Activated T-helper 17 cell treated with anti-CD3 and anti-CD28 coated beads, Interleukin-2, amount 50 U/mL, for 72 hours (primary cell): Measurements from ENCODE around the gene RAB3B. TPM values are rescaled to one million over a fixed set of nuclear protein-coding genes. Genes with fewer than 3 reads are reported as not detected.
"Not testable (repeated sequence)": the region's sequence is repeated elsewhere in the genome, so short reads cannot be mapped to it uniquely, and the experiment has no call there.

Experiments
- ATAC-seq: fragments of 150-1000 bp; cut with Tn5 transposase; replicated peaks from 2 replicates; pipeline ENCODE4 v1.10.0; 2021; ENCODE audit warnings: mild to moderate bottlenecking, moderate library complexity
- H3K27ac Mint-ChIP-seq: one replicate; pipeline ENCODE4 v1.8.0; 2022; ENCODE audit warnings: mixed read lengths
- H3K27me3 Mint-ChIP-seq: one replicate; pipeline ENCODE4 v1.8.0; 2022; ENCODE audit warnings: mixed read lengths
- H3K36me3 Mint-ChIP-seq: one replicate; pipeline ENCODE4 v1.8.0; 2022; ENCODE audit warnings: low read depth, mild to moderate bottlenecking, mixed read lengths
- H3K4me1 Mint-ChIP-seq: one replicate; pipeline ENCODE4 v1.8.0; 2022; ENCODE audit warnings: mixed read lengths
- H3K4me3 Mint-ChIP-seq: one replicate; pipeline ENCODE4 v1.8.0; 2022; ENCODE audit warnings: mild to moderate bottlenecking, mixed read lengths
- H3K9me3 Mint-ChIP-seq: one replicate; pipeline ENCODE4 v1.8.0; 2022; ENCODE audit warnings: mixed read lengths
- total RNA-seq, 2 donors: library from RNA; stranded (reverse); gene quantifications; one replicate each; pipeline ENCODE4 v1.2.3, GENCODE V29; 2022

The RAB3B gene
- total RNA-seq, 2 donors from 2014 or later: 0.26 TPM

DNA sequence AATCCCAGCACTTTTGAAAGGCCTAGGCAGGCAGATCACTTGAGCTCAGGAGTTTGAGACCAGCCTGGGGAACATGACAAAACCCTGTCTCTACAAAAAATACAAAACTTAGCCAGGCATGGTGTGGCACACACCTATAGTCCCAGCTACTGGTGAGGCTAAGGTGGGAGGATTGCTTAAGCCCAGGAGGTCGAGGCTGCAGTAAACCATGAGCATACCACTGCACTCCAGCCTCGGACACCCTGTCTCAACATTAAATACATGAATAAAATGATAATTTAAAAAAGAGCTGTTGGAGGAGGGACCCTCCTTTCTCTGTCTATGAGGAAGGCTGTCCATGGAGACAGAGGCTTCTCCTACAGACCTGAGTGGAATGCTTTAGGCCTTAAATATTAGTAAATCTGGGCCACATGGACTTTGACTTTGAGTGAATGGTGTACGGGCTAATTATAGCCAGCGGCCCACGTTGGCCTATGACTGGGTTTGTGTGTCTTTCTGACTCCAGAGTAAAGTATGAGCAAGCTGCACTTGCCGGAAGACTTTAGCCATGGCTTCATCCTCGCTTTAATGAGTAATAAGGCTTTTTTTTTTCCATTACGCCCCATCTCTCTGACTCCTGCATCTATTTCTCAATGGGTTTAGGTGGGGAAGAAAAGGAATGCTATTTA, 21.3 kb downstream of the RAB3B start:
- Mint-ChIP-seq H3K27ac (no peak overlapping the region), H3K4me3 (no peak overlapping the region), H3K36me3 (no peaks in the 10 kb centered on the region), H3K27me3 (peaks cover 8% of the 10 kb centered on the region), H3K4me1 (no peaks in the 10 kb centered on the region), H3K9me3 (no peaks in the 10 kb centered on the region)
- no peak for ATAC-seq

DNA sequence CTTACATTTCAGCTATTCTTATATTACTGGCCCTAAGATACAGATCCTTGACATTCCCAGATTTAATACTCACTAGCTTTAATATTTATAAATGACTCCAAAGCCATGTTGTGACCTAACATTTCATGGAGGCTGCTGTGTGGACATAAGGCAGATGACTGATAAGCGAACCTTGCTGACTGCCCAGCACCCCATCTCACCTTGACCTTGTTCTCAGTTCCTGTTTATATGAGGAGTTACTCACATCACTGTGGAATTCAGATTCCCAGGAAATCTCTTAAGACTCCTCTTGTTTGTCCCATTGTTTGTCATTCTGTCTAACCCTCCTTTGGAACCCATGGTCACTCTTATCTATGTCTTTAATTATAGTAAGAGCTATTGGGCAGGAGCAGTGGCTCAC, 21.9 kb downstream of the RAB3B start:
- no peaks in the 10 kb centered on the region for H3K4me1 Mint-ChIP-seq
- H3K27me3 Mint-ChIP-seq: peaks cover 8% of the 10 kb centered on the region
- no peaks in the 10 kb centered on the region for H3K36me3 Mint-ChIP-seq
- H3K4me3 Mint-ChIP-seq: no peak overlapping the region
- H3K9me3 Mint-ChIP-seq: no peaks in the 10 kb centered on the region
- H3K27ac Mint-ChIP-seq: no peak overlapping the region
- no peak for ATAC-seq

DNA sequence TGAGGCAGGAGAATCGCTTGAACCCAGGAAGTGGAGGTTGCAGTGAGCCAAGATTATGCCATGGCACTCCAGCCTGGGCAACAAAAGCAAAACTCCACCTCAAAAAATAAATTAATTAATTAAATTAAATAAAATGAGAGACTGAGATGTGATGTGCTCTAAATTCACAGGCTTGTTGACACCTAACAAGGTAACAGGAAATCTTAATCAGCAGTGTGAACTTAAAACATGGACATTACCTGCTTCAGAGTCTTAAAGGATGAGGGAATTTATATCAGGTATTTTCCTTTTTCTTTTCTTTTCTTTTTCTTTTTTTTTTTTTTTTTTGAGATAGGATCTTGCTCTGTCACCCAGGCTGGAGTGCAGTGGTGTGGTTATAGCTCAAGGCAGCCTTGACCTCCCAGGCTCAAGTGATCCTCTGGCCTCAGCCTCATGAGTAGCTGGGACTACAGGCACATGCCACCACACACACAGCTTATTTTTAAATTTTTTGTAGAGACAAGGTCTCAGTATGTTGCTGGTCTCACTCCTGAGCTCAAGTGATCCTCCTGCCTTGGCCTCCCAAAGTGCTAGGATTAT, 23.2 kb downstream of the RAB3B start:
- not testable (repeated sequence) for H3K36me3 Mint-ChIP-seq, H3K9me3 Mint-ChIP-seq, H3K4me1 Mint-ChIP-seq, H3K4me3 Mint-ChIP-seq, ATAC-seq, H3K27ac Mint-ChIP-seq, H3K27me3 Mint-ChIP-seq

DNA sequence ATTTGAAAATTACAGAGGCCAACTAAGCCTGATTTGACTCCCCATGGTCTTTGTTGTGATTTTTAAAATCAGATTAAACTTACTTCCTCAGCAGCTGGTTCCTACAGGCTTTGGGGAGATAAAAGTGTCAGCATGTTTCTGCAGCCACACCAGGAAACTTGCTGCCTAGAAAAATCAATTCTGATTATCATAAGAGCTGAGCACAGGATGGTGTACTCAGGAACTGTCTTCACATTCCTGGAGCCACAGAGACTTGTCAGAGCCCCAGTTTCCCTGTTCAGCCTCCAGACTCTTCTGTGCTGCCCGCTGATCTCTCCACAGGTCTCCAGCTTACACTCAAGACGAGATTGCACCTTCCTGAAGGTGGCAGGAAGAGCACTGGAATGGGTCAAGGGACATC, 23.9 kb downstream of the RAB3B start:
- Mint-ChIP-seq H3K4me3 (no peak overlapping the region), H3K9me3 (no peaks in the 10 kb centered on the region), H3K4me1 (no peaks in the 10 kb centered on the region), H3K27ac (no peak overlapping the region), H3K36me3 (no peaks in the 10 kb centered on the region), H3K27me3 (peaks cover 8% of the 10 kb centered on the region)
- no peak for ATAC-seq

DNA sequence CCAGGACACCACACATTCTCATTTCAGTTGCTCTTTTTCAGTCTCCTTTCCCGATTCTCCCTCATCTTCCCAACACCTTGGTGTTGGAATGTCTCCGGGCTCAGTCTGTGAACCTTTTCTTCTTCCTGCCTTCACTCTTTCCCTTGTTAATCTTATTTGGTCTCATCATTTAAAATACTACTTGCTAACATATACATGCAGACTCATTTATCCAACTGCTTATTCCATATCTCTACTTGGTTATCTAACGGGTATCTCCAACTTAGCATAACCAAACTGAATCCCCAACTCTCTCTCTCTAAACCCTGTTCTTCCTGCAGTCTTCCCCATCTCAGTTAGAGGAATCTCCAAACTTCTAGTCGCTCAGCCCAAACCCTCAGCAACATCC, 26.2 kb downstream of the RAB3B start:
- H3K27me3 Mint-ChIP-seq: peaks cover 12% of the 10 kb centered on the region
- no peaks in the 10 kb centered on the region for H3K4me1 Mint-ChIP-seq
- no peak for ATAC-seq
- no peaks in the 10 kb centered on the region for H3K36me3 Mint-ChIP-seq
- H3K27ac Mint-ChIP-seq: no peak overlapping the region
- no peak overlapping the region for H3K4me3 Mint-ChIP-seq
- no peaks in the 10 kb centered on the region for H3K9me3 Mint-ChIP-seq

DNA sequence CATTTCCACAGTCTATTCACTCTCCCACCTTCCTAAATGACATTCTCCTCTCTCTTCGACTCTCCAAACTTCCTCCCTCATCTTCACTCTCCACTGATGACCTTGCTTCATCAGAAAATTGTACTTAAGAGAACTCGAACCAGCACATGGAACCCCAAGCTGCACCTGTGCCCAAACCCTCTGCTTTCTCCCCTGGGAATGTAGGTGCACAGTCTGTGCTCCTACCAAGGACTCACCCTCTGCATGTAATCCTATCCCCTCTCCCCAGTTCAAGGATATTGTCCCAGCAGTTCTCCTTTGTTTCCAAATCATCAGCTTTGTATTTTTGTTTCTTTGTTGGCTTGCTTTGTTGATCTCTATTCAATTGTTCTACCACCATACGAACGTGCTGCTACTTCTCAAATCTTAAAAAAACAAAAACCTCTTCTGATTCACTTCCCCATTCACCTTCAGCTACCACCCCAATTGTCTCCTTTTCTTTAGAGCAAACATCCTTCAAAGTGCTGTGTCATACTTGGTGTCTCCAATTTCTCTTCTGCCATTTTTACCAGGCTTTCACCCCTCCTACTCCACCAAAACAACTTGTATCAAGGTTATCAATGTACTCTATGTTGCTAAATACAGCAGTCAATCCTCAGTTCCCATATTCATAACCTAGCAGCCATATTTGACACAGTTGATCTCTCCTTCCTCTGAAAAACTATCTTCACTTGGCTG, 26.8 kb downstream of the RAB3B start:
- no peaks in the 10 kb centered on the region for H3K4me1 Mint-ChIP-seq
- H3K36me3 Mint-ChIP-seq: no peaks in the 10 kb centered on the region
- no peaks in the 10 kb centered on the region for H3K9me3 Mint-ChIP-seq
- peaks cover 11% of the 10 kb centered on the region for H3K27me3 Mint-ChIP-seq
- ATAC-seq: no peak
- H3K27ac Mint-ChIP-seq: no peak overlapping the region
- H3K4me3 Mint-ChIP-seq: no peak overlapping the region

DNA sequence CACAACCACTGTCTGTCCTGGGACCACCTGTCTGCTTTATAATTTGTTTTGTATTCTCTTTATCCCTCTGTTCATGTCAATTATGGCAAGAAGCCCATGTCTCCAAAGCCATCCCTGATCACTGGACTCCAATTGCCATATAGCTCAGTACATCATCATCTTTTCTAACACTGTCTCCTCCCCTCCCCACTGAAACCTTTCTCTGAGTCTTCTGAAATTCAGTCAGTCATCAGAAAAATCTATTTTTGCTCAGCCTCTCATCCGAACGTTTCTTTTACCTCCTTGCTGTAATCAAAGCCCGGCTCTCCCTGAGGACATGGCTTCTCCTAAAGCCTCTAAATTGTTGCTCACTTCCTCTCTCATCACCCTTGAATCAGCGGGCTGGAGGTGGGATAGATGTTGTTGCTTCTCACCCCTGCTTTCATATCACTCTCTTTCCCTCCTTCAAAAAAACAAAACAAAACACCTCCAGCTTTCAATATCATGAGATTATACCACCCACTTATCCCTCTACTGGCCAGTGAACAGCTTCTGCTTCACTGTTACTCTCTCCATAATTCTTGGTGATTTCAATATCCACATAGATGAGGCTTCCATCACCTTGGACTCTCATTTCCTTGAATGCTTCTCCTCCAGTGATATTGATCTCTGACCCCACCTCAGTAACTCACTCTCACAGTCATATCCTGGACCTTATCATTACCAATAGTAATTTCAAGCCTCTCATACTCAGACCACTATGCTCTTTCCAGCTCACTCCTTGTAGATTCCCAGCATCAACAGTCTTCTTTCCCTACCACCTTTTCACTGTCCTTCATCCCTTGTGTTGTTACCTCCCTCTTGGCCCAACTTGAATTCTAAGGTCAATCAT, 27.8 kb downstream of the RAB3B start:
- peaks cover 8% of the 10 kb centered on the region for H3K27me3 Mint-ChIP-seq
- no peak for ATAC-seq
- no peaks in the 10 kb centered on the region for H3K4me1 Mint-ChIP-seq
- no peaks in the 10 kb centered on the region for H3K36me3 Mint-ChIP-seq
- H3K9me3 Mint-ChIP-seq: no peaks in the 10 kb centered on the region
- H3K4me3 Mint-ChIP-seq: no peak overlapping the region
- no peak overlapping the region for H3K27ac Mint-ChIP-seq

DNA sequence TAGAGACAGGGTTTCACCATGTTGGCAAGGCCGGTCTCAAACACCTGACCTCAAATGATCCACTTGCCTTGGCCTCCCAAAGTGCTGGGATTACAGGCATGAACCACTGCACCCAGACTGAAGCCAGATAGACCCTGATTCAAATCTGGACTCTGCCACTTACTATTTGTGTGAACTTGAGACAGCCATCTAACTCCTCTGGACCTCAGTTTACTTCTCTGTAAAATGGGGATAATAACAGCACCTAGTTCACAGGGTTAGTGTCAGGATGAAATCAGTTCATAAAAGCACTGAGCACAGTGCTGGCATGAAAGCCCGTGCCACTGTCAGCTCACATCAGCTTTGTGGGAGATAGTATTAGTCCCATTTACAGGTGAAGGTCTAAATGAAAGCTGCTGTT, 28.5 kb downstream of the RAB3B start:
- ATAC-seq: no peak
- Mint-ChIP-seq H3K27me3 (peaks cover 8% of the 10 kb centered on the region), H3K36me3 (no peaks in the 10 kb centered on the region), H3K4me3 (no peak overlapping the region), H3K27ac (no peak overlapping the region), H3K4me1 (no peaks in the 10 kb centered on the region), H3K9me3 (no peaks in the 10 kb centered on the region)

DNA sequence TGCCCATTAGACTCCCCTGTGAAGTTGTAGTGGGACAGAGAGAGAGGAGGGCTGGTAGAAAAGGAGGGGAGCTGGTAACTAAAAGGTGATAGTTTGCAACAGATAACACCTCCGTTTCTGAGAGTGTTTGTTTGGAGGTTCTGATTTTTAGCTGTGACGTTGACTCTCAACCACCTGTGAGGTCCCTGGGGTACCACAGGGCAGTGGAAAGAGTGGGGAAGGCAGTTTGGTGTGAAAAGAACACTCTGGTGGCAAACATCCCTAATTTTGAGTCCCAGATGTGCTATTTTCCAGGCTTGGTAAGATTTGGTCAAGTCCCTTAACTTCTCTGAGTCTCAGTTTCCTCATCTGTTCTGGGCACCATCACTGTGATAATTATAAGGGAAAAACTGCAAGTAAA, 29.3 kb downstream of the RAB3B start:
- Mint-ChIP-seq H3K4me3 (no peak overlapping the region), H3K9me3 (no peaks in the 10 kb centered on the region), H3K4me1 (no peaks in the 10 kb centered on the region), H3K27me3 (peaks cover 8% of the 10 kb centered on the region), H3K27ac (no peak overlapping the region), H3K36me3 (no peaks in the 10 kb centered on the region)
- no peak for ATAC-seq

DNA sequence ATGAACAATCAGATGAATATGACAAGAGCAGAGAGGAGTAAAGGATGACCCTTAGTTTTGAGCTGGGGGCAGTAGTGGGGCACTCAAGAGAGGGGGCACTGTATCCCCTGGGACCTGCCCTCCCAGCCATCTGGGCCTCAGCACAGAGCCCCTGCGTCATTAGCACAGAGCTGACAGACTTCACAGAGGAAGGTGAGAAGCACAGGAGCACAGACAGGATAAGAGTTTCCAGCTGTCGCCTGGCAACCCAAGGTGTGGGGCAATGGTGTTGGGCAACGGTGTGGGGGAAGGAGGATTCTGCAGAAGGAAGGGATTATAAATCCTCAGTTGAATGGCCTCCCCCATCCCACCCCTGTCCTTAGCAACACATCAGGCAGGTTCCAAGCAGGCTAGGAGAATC, 30.2 kb downstream of the RAB3B start:
- no peaks in the 10 kb centered on the region for H3K9me3 Mint-ChIP-seq
- H3K36me3 Mint-ChIP-seq: no peaks in the 10 kb centered on the region
- H3K4me1 Mint-ChIP-seq: no peaks in the 10 kb centered on the region
- peaks cover 8% of the 10 kb centered on the region for H3K27me3 Mint-ChIP-seq
- H3K4me3 Mint-ChIP-seq: no peak overlapping the region
- H3K27ac Mint-ChIP-seq: no peak overlapping the region
- ATAC-seq: no peak

DNA sequence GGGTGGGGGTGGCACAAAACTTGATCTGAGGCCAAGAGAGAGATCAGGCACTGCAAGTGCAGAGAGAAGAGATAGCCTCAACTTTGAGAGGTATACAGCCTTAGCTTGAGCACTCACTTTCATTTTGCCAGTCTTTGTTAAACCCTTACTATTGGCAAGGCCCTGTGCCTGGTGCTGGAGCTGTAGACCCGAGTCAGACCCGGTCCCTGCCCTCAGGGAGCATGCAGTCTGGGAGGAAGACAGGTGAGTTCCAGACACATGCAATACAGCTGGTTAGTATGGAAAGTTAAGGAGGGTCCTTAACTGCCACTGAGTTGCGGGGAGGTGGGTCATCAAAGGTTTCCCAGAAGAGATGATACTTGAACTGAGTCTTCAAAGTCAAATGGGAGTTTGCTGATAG, 31.7 kb downstream of the RAB3B start:
- Mint-ChIP-seq H3K9me3 (no peaks in the 10 kb centered on the region), H3K27ac (no peak overlapping the region), H3K36me3 (no peaks in the 10 kb centered on the region), H3K27me3 (peaks cover 8% of the 10 kb centered on the region), H3K4me1 (no peaks in the 10 kb centered on the region), H3K4me3 (no peak overlapping the region)
- ATAC-seq: no peak

DNA sequence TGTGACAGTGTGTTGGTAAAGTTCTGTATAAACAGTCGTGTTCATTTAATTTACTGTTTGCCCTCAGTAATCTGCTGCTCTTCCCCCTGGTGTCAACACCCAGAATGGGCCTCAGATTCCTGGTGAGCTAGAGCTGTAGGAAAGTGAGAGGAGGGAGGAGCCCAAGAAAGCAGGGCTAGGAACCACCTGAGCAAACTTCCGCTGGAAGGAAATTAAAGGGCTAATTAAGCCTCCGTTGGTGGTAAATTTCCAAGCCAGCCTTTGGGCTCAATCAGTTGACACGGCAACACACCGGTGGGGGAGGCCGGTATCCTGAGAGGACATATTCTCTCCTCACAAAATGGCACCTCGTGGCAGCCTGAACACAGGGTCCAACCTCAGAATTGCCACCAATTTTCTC, 32.9 kb downstream of the RAB3B start:
- Mint-ChIP-seq H3K27me3 (peaks cover 8% of the 10 kb centered on the region), H3K4me3 (no peak overlapping the region), H3K4me1 (no peaks in the 10 kb centered on the region), H3K27ac (no peak overlapping the region), H3K9me3 (no peaks in the 10 kb centered on the region), H3K36me3 (no peaks in the 10 kb centered on the region)
- no peak for ATAC-seq

DNA sequence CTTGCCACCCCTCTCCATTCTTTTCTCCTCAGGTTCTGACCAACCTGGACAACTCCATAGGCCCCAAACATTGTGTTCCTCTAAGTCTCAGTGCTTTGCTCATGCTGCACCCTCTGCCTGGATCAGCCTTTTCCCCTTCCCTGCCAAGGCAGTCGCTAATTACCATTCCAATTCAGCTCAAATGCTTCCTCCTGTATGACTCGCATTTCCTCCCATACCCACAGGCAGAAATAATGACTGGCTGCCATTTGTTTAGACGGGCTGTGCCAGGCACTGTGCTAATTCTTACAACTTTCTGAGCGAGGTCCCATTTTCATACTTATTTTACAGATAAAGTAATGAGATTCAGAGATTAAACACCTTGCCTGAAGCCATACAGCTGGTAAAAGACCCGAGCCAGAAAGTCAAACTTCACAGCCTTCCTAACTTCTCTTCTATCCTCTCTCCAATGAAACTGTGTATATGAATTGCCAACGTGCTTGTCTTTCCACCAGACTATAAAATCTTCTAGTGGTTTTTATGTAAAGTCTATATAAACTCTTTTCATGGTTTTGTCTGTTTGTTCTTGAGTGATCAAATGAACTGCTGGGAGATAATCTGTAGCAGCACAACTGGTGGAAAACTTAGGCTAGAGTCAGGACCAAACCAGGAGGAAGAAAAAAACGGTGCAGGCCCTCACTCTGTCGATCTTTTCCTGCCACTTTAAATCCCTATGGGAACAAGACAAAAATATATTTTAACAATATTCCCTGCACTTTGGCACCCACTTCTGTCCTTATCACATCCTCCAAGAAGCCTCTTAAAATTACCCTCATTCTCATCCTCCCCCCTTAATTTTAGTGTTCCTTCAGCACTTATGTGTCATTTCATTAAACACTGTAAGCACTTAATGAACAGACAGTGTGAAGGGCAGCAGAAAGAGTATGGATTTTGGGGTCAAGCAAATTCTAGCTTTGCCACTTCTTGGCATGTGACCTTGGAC, 33.7 kb downstream of the RAB3B start:
- no peaks in the 10 kb centered on the region for H3K4me1 Mint-ChIP-seq
- no peak for ATAC-seq
- H3K36me3 Mint-ChIP-seq: no peaks in the 10 kb centered on the region
- H3K27ac Mint-ChIP-seq: no peak overlapping the region
- no peaks in the 10 kb centered on the region for H3K9me3 Mint-ChIP-seq
- H3K27me3 Mint-ChIP-seq: peaks cover 8% of the 10 kb centered on the region
- no peak overlapping the region for H3K4me3 Mint-ChIP-seq
